GM19455 (cell line): ENCODE results near the gene GID8.
"Not testable (repeated sequence)": the region's sequence is repeated elsewhere in the genome, so short reads cannot be mapped to it uniquely, and the experiment has no call there.

Experiments
- ATAC-seq: cut with Tn5 transposase; IDR thresholded peaks from one replicate; pipeline ENCODE4 v1.9.1; 2021; ENCODE audit not compliant: unreplicated experiment

The GID8 gene

GRCh38 chr20:62956387-62957135 is 18.6 kb downstream of the GID8 start:
- ATAC-seq: no peak

- no peak for ATAC-seq
These were observed 19.5 kb downstream of the GID8 start for GRCh38 chr20:62957136-62958117.

GRCh38 chr20:62958388-62959100 is 20.6 kb downstream of the GID8 start:
- ATAC-seq: no peak

- no peak for ATAC-seq
These were observed 21.4 kb downstream of the GID8 start for GRCh38 chr20:62959101-62959971.

GRCh38 chr20:62959998-62960436 is 22.1 kb downstream of the GID8 start:
- no peak for ATAC-seq

- not testable (repeated sequence) for ATAC-seq
These were observed 22.7 kb downstream of the GID8 start for GRCh38 chr20:62960446-62961309.

GRCh38 chr20:62961310-62961783 is 23.4 kb downstream of the GID8 start:
- no peak for ATAC-seq

GRCh38 chr20:62961799-62962198 is 23.9 kb downstream of the GID8 start:
- ATAC-seq: no peak

- no peak for ATAC-seq
These were observed 24.4 kb downstream of the GID8 start for GRCh38 chr20:62962221-62962879.

- no peak for ATAC-seq
These were observed 25.1 kb downstream of the GID8 start for GRCh38 chr20:62962891-62963613.

GRCh38 chr20:62963614-62964397 is 25.9 kb downstream of the GID8 start:
- ATAC-seq: no peak

GRCh38 chr20:62964700-62965099 is 26.8 kb downstream of the GID8 start:
- ATAC-seq: no peak

GRCh38 chr20:62965363-62965771 is 27.4 kb downstream of the GID8 start:
- no peak for ATAC-seq

GRCh38 chr20:62966212-62967148 is 28.5 kb downstream of the GID8 start:
- ATAC-seq: no peak

- ATAC-seq: no peak
These were observed 29.2 kb downstream of the GID8 start for GRCh38 chr20:62967149-62967501.
